Measurements from ENCODE around the gene PNISR. TPM values are rescaled to one million over a fixed set of nuclear protein-coding genes. Genes with fewer than 3 reads are reported as not detected.
A peak's percentile ranks its signal among the peaks of the same experiment; 100 is the strongest.

PNISR gene
- total and polyA plus RNA-seq, 2 of the 13 experiments (the other 11 are each of a cell fraction or from before 2014, with no cell fraction given), result 43.0 to 48.0 TPM

GRCh38 chr6:99424761-99425646 is at the start of gene PNISR (continued):
- TF ChIP-seq ZBTB40 (IDR thresholded peaks at IDR 0.05) (peak; percentile 90), ZBTB40 (CRISPR knock-in tag; IDR thresholded peaks at IDR 0.05) (peak; percentile 51; the same call in 1 of the 2 replicates), ZFP91 (CRISPR knock-in tag; IDR thresholded peaks at IDR 0.05; ENCODE audit: borderline replicate concordance) (peak; percentile 75; the same call in 1 of the 2 replicates), CREBL2 (CRISPR knock-in tag; IDR thresholded peaks at IDR 0.05; ENCODE audit: borderline replicate concordance) (0 out of 2 replicates have a peak, but pooled peaks have one; percentile 67), SMYD3 (CRISPR knock-in tag; IDR thresholded peaks at IDR 0.05) (0 out of 2 replicates have a peak, but pooled peaks have one; percentile 44), NR2F2 (IDR thresholded peaks at IDR 0.05; ENCODE audit: borderline replicate concordance, low read depth) (peak; percentile 41; the same call in 1 of the 2 replicates), TEAD3 (CRISPR knock-in tag; optimal IDR thresholded peaks at IDR 0.05; ENCODE audit: borderline replicate concordance) (peak; percentile 12), ZBTB8A (CRISPR knock-in tag; IDR thresholded peaks at IDR 0.05; ENCODE audit: borderline replicate concordance, low read depth) (0 out of 2 replicates have a peak, but pooled peaks have one; percentile 49), MLLT10 (CRISPR knock-in tag; IDR thresholded peaks at IDR 0.05) (no peak), ZNF451 (CRISPR knock-in tag; IDR thresholded peaks at IDR 0.05) (peak; percentile 75; the same call in 1 of the 2 replicates), REPIN1 (CRISPR knock-in tag; IDR thresholded peaks at IDR 0.05; ENCODE audit: borderline replicate concordance, low read depth) (peak; percentile 66), BORCS8-MEF2B (CRISPR knock-in tag; IDR thresholded peaks at IDR 0.05) (no peak; the same call in 1 of the 2 replicates), KDM3A (CRISPR knock-in tag; IDR thresholded peaks at IDR 0.05; ENCODE audit: low read depth) (no peak), EHMT2 (IDR thresholded peaks at IDR 0.05; ENCODE audit: borderline replicate concordance, low read depth, low read length) (peak; percentile 98), RBFOX2 (IDR thresholded peaks at IDR 0.05; ENCODE audit: low read depth, low read length) (peak; percentile 68), SNAI1 (CRISPR knock-in tag; IDR thresholded peaks at IDR 0.05; ENCODE audit: borderline replicate concordance) (no peak)

All from HepG2 (cell line).